LNCAP (cell line): ENCODE measurements around the gene C17orf67.

Source experiments
- TF ChIP-seq, protein P1 (sequence below): fragments of 450-650 bp; IDR thresholded peaks from 2 replicates; pipeline ENCODE4 v1.5.1; 2017; ENCODE audit warnings: mild to moderate bottlenecking

The C17orf67 gene, protein sequence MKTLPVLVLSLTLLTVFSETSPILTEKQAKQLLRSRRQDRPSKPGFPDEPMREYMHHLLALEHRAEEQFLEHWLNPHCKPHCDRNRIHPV

DNA sequence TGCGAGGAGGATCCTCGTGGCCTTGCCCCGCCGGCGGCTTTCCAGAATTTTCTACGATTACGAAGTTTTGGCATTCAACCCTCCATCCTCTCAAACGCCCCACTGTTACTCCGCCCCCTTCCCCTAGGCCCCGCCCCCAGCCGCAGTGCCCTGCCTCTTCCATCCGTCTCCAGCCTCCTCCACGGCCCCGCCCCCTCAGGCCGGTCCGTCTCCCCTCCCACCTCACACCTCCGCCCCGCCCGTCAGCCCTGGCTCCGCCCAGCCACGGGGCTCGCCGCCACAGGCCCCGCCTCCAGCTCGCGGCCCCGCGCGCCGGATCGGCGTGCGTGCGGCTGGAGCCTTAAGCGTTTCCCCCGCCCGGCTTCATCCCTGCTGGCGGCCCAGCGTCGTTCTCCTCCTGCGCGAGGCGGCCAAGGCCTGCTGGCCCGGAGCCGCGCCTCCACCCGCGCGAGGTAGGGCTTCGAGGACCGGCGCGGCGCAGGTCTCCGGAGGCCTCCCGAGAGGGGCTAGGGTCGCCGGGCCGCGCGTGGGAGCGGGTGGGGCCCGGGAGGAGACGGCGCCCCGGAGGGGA is at the start of gene C17orf67, which contains the start of gene DGKE:
Gene C17orf67, minus strand, starts transcription at position 112 of the 571 bp plus-strand sequence. CDS start 18,110 bp downstream, outside the sequence.
Gene DGKE, plus strand, starts transcription at position 343 of the 571 bp plus-strand sequence. CDS start 645 bp downstream, outside the sequence.
- TF ChIP-seq, protein P1, sequence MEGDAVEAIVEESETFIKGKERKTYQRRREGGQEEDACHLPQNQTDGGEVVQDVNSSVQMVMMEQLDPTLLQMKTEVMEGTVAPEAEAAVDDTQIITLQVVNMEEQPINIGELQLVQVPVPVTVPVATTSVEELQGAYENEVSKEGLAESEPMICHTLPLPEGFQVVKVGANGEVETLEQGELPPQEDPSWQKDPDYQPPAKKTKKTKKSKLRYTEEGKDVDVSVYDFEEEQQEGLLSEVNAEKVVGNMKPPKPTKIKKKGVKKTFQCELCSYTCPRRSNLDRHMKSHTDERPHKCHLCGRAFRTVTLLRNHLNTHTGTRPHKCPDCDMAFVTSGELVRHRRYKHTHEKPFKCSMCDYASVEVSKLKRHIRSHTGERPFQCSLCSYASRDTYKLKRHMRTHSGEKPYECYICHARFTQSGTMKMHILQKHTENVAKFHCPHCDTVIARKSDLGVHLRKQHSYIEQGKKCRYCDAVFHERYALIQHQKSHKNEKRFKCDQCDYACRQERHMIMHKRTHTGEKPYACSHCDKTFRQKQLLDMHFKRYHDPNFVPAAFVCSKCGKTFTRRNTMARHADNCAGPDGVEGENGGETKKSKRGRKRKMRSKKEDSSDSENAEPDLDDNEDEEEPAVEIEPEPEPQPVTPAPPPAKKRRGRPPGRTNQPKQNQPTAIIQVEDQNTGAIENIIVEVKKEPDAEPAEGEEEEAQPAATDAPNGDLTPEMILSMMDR: no peak

DNA sequence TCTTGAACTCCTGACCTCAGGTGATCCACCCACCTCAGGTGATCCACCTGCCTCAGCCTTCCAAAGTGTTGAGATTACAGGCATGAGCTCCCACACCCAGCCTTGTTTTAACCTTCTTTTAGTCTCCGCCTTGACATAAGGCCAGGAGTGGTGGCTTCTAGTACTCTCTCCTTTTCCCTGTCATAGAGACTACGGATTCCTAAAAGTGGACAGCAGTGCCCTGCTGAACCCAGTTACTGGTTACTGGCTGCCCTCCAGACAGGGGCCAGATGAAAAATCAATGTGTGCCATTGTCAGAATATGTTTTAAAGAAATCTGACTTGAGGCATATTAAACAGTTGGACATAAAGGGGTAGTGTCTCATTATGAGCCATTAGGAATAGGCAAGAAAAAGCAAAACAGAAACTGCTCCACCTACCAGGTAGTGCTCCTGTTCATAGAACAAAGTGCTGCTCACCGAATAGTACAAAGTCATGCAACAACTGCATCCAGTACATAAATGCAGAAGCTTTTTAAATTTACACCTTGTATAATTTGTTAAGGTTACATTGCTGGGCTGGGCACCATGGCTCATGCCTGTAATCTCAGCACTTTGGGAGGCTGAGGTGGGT is 48.1 kb upstream of the C17orf67 start:
- TF ChIP-seq, protein P1: no peak

DNA sequence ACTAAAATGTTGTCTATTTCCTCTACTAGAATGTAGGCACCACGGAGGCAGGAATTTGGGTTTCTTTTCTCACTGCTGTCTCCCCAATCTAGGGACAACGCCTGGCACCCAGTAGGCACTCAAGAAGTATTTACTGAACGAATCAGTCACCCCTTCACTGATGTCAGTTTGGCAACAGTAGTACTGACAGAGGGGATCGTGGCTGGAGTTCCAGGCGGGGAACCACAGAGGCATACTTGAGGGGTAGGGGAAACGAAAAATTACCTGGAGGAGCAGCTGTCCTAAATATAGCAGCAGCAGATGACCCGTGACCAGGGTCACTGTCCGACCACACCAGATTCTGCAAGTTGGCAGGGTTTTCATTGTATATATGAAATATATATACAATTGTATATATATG is 46.9 kb upstream of the C17orf67 start:
- TF ChIP-seq, protein P1: no peak

DNA sequence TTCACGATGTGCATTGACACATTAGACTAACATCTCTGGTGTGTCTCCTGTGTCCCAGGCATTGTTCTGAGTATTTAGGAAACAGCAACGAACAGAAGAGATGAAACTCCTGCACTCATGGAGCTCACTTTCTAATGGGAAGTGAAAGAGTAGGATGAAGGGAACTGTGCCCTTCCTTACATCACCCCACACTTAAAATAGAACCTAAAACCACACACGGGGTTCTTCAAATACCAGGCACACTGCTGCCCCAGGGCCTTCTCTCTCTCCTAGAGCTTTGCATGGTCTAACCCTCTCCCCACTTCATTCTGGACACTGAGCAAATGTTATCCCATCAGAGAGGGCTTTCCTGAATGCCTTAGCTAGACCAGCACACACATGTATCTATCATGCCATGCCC is 46.4 kb upstream of the C17orf67 start:
- TF ChIP-seq, protein P1: no peak

DNA sequence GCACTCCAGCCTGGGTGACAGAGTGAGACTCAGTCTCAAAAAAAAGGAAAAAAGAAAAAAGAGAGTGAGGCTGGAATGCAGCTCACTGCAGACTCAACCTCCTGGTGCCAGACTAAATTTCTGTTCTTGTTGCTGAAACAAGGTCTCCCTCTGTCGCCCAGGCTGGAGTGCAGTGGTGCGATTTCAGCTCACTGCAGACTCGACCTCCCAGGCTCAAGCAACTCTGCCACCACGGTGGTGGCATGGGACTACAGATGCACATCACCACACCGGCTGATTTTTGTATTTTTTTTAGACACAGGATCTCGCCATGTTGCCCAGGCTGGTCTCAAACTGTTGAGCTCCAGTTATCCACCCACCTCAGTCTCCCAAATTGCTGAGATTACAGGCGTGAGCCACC is 45.6 kb upstream of the C17orf67 start:
- TF ChIP-seq, protein P1: no peak

DNA sequence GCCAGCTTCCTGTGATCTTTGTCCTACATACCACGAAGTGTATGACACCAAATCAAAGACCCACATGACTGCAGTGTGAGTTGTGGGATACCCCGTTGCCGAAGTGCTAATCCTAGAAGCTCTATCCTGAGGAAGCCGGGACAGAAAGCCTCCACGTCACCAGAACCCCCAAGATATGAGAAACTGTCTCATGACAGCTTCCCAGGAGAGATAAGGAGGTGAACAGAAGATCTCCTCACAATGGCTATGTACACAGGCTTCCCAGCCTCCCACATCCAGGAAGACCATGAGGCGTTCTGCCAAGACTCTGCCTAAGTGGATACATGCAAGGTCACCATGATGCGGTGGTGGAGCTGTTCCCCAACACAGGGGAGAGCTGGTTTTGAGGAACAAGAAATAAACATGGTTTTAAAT is 43.1 kb upstream of the C17orf67 start:
- TF ChIP-seq, protein P1: no peak

DNA sequence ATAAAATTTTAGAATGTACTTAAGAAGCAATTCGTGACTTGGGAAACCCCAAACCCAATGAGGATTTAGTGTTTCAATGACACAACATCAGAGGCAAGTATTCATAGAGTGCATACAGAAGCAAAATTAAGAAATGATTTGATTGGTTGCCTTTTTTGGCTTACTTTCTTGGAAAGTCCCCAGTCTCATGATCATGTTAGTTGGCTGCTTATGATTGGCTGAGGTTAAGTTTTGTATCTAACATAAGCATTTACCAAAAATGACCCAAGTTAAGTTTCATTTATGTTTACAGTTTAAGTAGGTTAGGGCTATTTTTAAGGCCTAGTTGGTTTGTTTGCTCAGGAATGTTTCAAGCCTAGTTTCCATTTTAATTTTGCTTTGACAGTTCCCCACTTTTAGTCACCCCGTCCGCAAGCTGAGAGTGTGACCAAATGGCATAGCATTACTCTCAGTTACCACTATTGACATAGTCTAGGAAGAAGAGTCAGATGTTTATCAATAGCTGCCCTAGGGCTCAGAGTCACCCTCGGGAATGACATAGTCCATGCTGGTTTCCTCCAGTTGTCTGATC is 36.4 kb upstream of the C17orf67 start:
- TF ChIP-seq, protein P1: no peak
